Stimulated activated CD8-positive, alpha-beta memory T cell treated with anti-CD3 and anti-CD28 coated beads, Interleukin-2, amount 100 ng/mL, for 48 hours (primary cell): ENCODE measurements around the gene GIGYF2.
"Not testable (repeated sequence)": the region's sequence is repeated elsewhere in the genome, so short reads cannot be mapped to it uniquely, and the experiment has no call there.

Source experiments
- DNase-seq, 2 donors: peaks; one replicate each; pipeline ENCODE4 v3.0.0-alpha.2; 2020; ENCODE audit warnings: low read depth in 2 of 2

GIGYF2 gene

DNA sequence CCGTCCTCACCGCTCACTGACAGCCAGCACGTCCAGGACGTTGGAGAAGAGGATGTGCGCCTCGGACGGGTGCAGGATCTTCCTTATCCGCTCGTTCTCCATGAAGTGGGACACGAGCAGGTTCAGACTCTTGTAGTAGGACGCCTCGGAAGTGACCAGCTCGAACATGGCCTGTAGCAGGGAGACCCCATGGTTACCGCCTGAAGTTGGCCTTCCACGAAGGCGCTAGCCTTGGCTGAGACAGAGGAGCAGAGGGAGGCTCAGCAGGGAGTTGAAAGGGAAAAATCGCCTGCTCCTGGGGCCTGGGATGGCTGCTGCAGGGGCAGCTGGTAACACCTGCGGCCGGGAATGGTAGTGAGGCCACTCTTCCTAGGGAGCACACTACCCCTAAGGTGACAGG is 197.6 kb downstream of the GIGYF2 start:
- no peak for DNase-seq

GRCh38 chr2:232896111-232896510 is 199.0 kb downstream of the GIGYF2 start:
- DNase-seq, result no peak

DNA sequence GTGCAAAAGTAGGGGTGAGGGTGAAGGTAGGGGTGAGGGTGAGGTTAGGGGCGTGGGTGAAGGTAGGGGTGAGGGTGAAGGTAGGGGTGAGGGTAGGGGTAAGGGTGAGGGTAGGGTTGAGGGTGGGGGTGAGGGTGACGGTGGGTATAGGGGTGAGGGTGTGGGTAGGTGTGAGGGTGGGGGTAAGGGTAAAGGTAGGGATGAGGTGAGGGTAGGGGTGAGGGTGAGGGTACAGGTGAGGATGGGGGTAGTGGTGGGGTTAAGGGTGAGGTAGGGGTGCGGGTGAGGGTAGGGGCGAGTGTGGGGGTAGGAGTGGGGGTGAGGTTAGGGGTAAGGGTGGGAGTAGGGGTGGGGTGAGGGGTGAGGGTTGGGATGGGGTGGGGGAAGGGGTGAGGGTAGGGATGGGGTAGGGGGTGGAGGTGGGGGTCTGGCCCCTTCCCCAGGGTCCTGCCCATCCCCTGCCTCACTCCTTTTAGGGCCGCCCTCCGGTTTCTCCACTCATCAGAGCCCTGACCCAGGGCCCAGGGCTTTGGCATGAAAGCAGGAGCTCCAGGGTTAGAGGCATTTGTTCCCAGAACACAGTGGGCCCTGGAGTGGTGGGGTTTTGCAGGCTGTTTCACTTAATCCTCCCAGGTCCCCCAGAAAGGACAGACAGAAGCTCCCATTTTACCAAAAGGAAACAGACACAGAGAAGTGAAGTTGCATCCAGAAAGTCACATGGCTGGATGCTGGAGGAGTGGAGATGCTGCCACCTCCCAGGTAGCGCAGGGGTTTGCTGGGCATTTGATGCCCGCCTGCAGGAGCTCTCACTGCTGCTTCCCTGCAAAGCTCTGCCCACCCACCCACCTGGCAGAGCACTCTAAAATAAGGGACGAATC is 199.8 kb downstream of the GIGYF2 start:
- no peak for DNase-seq

DNA sequence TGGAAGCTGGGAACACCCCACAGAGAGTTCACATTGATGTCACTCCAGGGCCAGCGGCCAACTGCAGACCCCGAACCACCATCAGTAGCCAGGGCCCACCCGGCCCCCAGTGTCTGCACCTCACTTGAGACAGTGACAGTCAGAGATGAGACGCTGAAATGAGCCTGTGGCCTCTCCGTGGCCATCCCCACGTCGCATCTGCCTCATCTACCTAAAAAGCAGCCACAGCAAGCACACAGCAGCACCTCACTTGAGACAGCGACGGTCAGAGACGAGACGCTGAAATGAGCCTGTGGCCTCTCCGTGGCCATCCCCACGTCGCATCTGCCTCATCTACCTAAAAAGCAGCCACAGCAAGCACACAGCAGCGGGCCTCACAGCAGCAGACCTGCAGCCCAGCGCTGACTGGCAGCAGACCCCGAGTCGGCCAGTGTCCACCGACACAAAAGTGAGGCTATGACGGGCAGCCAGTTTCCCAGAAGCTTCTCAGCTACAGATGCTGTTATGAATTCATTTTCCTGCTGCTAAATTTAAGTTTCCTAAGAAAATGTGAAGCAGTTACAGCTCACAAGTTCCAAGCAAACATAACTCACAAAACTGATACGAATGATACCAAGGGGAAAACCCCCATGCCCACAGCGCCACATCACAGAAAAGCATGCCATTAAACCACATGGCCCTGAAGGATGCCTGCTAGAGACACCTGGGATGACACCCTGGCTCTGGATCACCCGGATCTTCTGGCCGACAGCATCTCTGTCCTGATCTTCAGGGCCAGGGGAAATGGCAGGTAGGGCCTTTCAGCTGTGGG is 200.7 kb downstream of the GIGYF2 start:
- DNase-seq, result peak in 1 of 2 donors; percentile 48

- no peak for DNase-seq
Observed at GRCh38 chr2:232898592-232899543, 201.7 kb downstream of the GIGYF2 start.

- no peak for DNase-seq
Observed at GRCh38 chr2:232900811-232901735, 203.9 kb downstream of the GIGYF2 start.

GRCh38 chr2:232901736-232902578 is 204.8 kb downstream of the GIGYF2 start:
- peak in 1 of 2 donors; percentile 46 for DNase-seq

- DNase-seq, result no peak
Observed at GRCh38 chr2:232903989-232904388, 206.9 kb downstream of the GIGYF2 start.

DNA sequence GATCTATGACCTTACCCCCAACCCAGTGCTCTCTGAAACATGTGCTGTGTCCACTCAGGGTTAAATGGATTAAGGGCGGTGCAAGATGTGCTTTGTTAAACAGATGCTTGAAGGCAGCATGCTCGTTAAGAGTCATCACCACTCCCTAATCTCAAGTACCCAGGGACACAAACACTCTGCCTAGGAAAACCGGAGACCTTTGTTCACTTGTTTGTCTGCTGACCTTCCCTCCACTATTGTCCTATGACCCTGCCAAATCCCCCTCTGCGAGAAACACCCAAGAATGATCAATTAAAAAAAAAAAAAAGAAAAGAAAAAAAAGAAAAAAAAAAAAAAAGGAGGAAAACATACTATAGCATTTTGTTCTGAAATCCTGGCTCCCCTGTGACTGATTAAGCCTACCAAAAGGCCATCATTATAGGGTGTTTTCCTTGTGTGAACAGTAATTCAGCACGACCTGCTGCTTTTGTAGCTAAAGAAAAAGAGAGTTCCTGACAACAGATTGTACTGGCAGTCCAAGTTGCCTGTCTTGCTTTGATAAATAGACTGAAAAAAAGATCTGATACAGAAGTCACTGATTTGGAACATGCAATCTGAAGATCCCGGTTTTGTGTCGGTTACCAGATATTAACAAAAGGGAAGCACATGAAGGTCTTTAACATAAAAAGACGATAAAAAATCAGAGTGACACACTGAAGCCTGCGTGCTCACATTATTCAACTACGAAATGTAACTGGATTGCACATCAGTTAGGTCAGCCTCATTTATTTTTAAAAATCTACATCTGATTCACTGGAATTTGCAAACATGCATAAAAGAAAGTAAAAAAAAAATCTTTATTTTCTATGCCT is 210.0 kb downstream of the GIGYF2 start:
- not testable (repeated sequence) for DNase-seq

DNA sequence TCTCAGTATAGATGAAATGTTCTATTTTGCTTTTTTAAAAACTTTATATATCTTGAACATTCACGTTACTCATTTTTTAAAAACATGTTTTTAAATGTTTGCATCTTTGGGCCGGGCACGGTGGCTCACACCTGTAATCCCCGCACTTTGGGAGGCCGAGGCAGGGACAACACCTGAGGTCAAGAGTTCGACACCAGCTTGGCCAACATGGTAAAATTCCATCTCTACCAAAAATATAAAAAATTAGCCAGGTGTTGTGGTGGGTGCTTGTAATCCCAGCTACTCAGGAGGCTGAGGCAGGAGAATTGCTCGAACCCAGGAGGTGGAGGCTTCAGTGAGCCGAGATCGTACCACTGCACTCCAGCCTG is 210.6 kb downstream of the GIGYF2 start:
- DNase-seq, result not testable (repeated sequence)

DNA sequence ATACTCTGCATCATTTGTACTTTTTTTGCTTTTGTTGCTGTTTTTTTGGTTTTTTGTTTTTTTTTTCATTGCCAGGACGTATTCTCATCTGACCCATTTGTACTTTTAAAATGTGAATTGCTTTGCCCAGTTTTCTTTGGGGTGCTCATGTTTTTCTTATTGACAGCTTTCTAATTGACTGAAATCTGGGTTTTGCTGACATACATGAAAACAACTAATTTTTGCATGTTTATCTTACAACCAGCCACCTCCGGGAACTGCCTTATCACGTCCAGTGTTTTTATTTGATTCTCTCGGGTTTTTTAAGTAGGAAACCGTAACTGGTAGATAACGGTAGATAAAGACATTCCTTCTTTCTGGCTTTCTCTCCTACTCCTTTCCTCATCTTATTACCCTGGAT is 211.6 kb downstream of the GIGYF2 start:
- DNase-seq, result no peak
